IMR-90 (cell line): ENCODE results near the gene CTSC. TPM values are rescaled to one million over a fixed set of nuclear protein-coding genes. Genes with fewer than 3 reads are reported as not detected.
A peak's percentile ranks its signal among the peaks of the same experiment; 100 is the strongest.

Experiments used
- ATAC-seq: fragments of 200-7000 bp; cut with Tn5 transposase; 2 replicates; pipeline ENCODE4 v1.9.1; 2020; ENCODE audit warnings: low read depth, mild to moderate bottlenecking, moderate library complexity
- BruUV-seq: library from RNA; stranded (reverse); fragments of 400-500 nt; replicated peaks from 2 replicates; lab custom pipeline; 2021; lab: Mats Ljungman, UMichigan
- CTCF ChIA-PET: fragments of 300-600 bp; formaldehyde crosslinking; extraction: SDS; loops from one replicate; lab custom pipeline; 2021; ENCODE audit warnings: antibody characterized with exemption; lab: Yijun Ruan, JAX
- POLR2A ChIA-PET: fragments of 300-600 bp; sonication (Branson Sonifier 250); formaldehyde crosslinking; loops from one replicate; lab custom pipeline; 2022; ENCODE audit warnings: antibody characterized with exemption; ENCODE audit not compliant: unreplicated experiment; lab: Charles Lee
- DNase-seq: peaks from one replicate; pipeline ENCODE4 v3.0.0; 2013
- H2AFZ ChIP-seq: replicated peaks from 2 replicates; pipeline ENCODE3; 2013; ENCODE audit warnings: low read length, mild to moderate bottlenecking; ENCODE audit not compliant: poor library complexity
- H2AK5ac ChIP-seq: 2 replicates; pipeline ENCODE4 v1.6.1; 2013; ENCODE audit warnings: low read depth, low read length, inconsistent platforms
- H2AK9ac ChIP-seq: replicated peaks from 2 replicates; pipeline ENCODE3; 2013; ENCODE audit warnings: mild to moderate bottlenecking, low read depth, low read length, moderate library complexity; ENCODE audit not compliant: poor library complexity
- H2BK120ac ChIP-seq: 2 replicates; pipeline ENCODE4 v1.6.1; 2013; ENCODE audit warnings: low read depth, low read length, inconsistent platforms
- H2BK15ac ChIP-seq: 3 replicates; pipeline ENCODE4 v1.6.1; 2013; ENCODE audit warnings: low read depth, low read length, inconsistent platforms
- H2BK20ac ChIP-seq: 2 replicates; pipeline ENCODE4 v1.6.1; 2013; ENCODE audit warnings: low read depth, mild to moderate bottlenecking, inconsistent platforms, low read length, moderate library complexity
- H2BK5ac ChIP-seq: 2 replicates; pipeline ENCODE4 v1.6.1; 2013; ENCODE audit warnings: mild to moderate bottlenecking, low read depth, low read length, inconsistent platforms; ENCODE audit not compliant: poor library complexity, severe bottlenecking
- H3K14ac ChIP-seq: replicated peaks from 2 replicates; pipeline ENCODE4 v1.6.1; 2013; ENCODE audit warnings: low read depth, low read length, inconsistent platforms
- H3K18ac ChIP-seq: 2 replicates; pipeline ENCODE4 v1.6.1; 2013; ENCODE audit warnings: low read depth, low read length, control low read depth
- H3K23ac ChIP-seq: 2 replicates; pipeline ENCODE4 v1.6.1; 2013; ENCODE audit warnings: low read depth, low read length, inconsistent platforms
- H3K27ac ChIP-seq: 2 replicates; pipeline ENCODE4 v1.5.1; 2013; ENCODE audit warnings: mild to moderate bottlenecking, control low read depth, low read length; ENCODE audit not compliant: insufficient read depth
- H3K27me3 ChIP-seq: 2 replicates; pipeline ENCODE4 v1.6.1; 2013; ENCODE audit warnings: low read length; ENCODE audit not compliant: control insufficient read depth, insufficient read depth
- H3K36me3 ChIP-seq: 2 replicates; pipeline ENCODE4 v1.6.1; 2013; ENCODE audit warnings: low read length, mixed read lengths; ENCODE audit not compliant: control insufficient read depth, insufficient read depth
- H3K4ac ChIP-seq: 2 replicates; pipeline ENCODE4 v1.6.1; 2013; ENCODE audit warnings: low read depth, low read length, inconsistent platforms
- H3K4me1 ChIP-seq: 2 replicates; pipeline ENCODE4 v1.6.1; 2013; ENCODE audit warnings: low read length, mixed read lengths; ENCODE audit not compliant: control insufficient read depth, insufficient read depth
- H3K4me2 ChIP-seq: 2 replicates; pipeline ENCODE4 v1.6.1; 2013; ENCODE audit warnings: low read depth, mild to moderate bottlenecking, control low read depth, low read length, moderate library complexity
- H3K4me3 ChIP-seq: 2 replicates; pipeline ENCODE4 v1.5.1; 2013; ENCODE audit warnings: low read depth, mild to moderate bottlenecking, control low read depth, low read length, moderate library complexity; ENCODE audit not compliant: insufficient read depth
- H3K56ac ChIP-seq: 2 replicates; pipeline ENCODE4 v1.6.1; 2013; ENCODE audit warnings: low read length, inconsistent platforms; ENCODE audit not compliant: insufficient read depth; ENCODE audit errors: extremely low read depth
- H3K79me1 ChIP-seq, 2 experiments: 2 replicates each; pipeline ENCODE4 v1.6.1; 2013; ENCODE audit warnings: low read length in 2 of 2, inconsistent platforms in 1 of 2, low read depth in 1 of 2
- H3K9ac ChIP-seq: 2 replicates; pipeline ENCODE4 v1.6.1; 2013; ENCODE audit warnings: low read depth, low read length, control low read depth
- H3K9me1 ChIP-seq: 2 replicates; pipeline ENCODE4 v1.6.1; 2013; ENCODE audit warnings: low read length, inconsistent platforms; ENCODE audit not compliant: insufficient read depth
- H3K9me3 ChIP-seq: 2 replicates; pipeline ENCODE4 v1.6.1; 2013; ENCODE audit warnings: low read length; ENCODE audit not compliant: control insufficient read depth, insufficient read depth
- H4K20me1 ChIP-seq: 2 replicates; pipeline ENCODE4 v1.6.1; 2013; ENCODE audit warnings: low read length, inconsistent platforms; ENCODE audit not compliant: insufficient read depth
- H4K5ac ChIP-seq: 2 replicates; pipeline ENCODE4 v1.6.1; 2013; ENCODE audit warnings: mild to moderate bottlenecking, low read depth, low read length, control low read depth
- H4K8ac ChIP-seq, 2 experiments: 2 replicates each; pipeline ENCODE4 v1.6.1; 2013; ENCODE audit warnings: low read depth in 2 of 2, low read length in 2 of 2, control low read depth in 1 of 2, inconsistent platforms in 1 of 2
- H4K91ac ChIP-seq: 2 replicates; pipeline ENCODE4 v1.6.1; 2013; ENCODE audit warnings: low read depth, low read length, inconsistent platforms; ENCODE audit not compliant: insufficient read depth
- CEBPB ChIP-seq: IDR thresholded peaks from 2 replicates; pipeline ENCODE4 v1.6.1; 2012; ENCODE audit warnings: low read depth, low read length, improper control_type of control experiment
- CHD1 ChIP-seq: IDR thresholded peaks from 2 replicates; pipeline ENCODE4 v1.6.1; 2012; ENCODE audit warnings: low read depth, low read length, improper control_type of control experiment
- FOS ChIP-seq: fragments of 150-350 bp; IDR thresholded peaks from 2 replicates; pipeline ENCODE4 v1.6.1; 2016; ENCODE audit warnings: low read depth, low read length
- MAZ ChIP-seq: IDR thresholded peaks from 2 replicates; pipeline ENCODE4 v1.6.1; 2012; ENCODE audit warnings: low read depth, mild to moderate bottlenecking, low read length, improper control_type of control experiment, moderate library complexity, borderline replicate concordance
- MXI1 ChIP-seq: IDR thresholded peaks from 2 replicates; pipeline ENCODE4 v1.6.1; 2012; ENCODE audit warnings: low read depth, mild to moderate bottlenecking, low read length, moderate library complexity, borderline replicate concordance
- NFE2L2 ChIP-seq: fragments of 150-350 bp; IDR thresholded peaks from 2 replicates; pipeline ENCODE4 v1.6.1; 2016; ENCODE audit warnings: low read depth, mild to moderate bottlenecking, low read length
- POLR2A ChIP-seq: IDR thresholded peaks from 2 replicates; pipeline ENCODE4 v1.6.1; 2012; ENCODE audit warnings: mild to moderate bottlenecking, low read depth, low read length
- SMC3 ChIP-seq: fragments of 150-350 bp; IDR thresholded peaks from 2 replicates; pipeline ENCODE4 v1.6.1; 2016; ENCODE audit warnings: low read depth, mild to moderate bottlenecking, antibody characterized with exemption, low read length, moderate library complexity
- WGBS, 2 experiments: methylation state at CpG; one replicate each; pipeline versions ENCODE4 v1.1.5 to v1.1.7; 2013; ENCODE audit warnings: missing lambda C conversion rate in 2 of 2; ENCODE audit not compliant: insufficient read length in 1 of 2; ENCODE audit errors: extremely low coverage in 2 of 2; 5-methylcytosine and 5-hydroxymethylcytosine counted together
- dilution Hi-C: fragments of 300-500 bp; cut with HindIII; formaldehyde crosslinking; loops from one replicate; pipeline ENCODE4 v1.14.3; 2018; ENCODE audit warnings: low sequenced_read_pairs; ENCODE audit not compliant: unreplicated experiment
- in situ Hi-C: fragments of 300-500 bp; cut with MboI; formaldehyde crosslinking; loops from 3 replicates; pipeline ENCODE4 v1.14.3; 2019; ENCODE audit warnings: low sequenced_read_pairs, inconsistent platforms, mixed read lengths
- intact Hi-C: fragments of 100-400 bp; cut with micrococcal nuclease; formaldehyde crosslinking; loops from 2 replicates; pipeline ENCODE4 v1.10.0; 2022
- polyA plus RNA-seq, 3 experiments: library from polyadenylated mRNA; depleted of rRNA; stranded (reverse); fragments of >200 nt; gene quantifications; 2 replicates each; pipeline ENCODE4 v1.2.3, GENCODE V29; 2012; ENCODE audit warnings: low replicate concordance in 1 of 3
- total RNA-seq: library from RNA; depleted of rRNA; stranded (reverse); fragments of >200 nt; gene quantifications from 2 replicates; pipeline ENCODE4 v1.2.3, GENCODE V29; 2012
- TF ChIP-seq, protein P1 (sequence below): fragments of 150-350 bp; IDR thresholded peaks from 2 replicates; pipeline ENCODE4 v1.6.1; 2017; ENCODE audit warnings: mild to moderate bottlenecking, antibody characterized with exemption, low read length, low read depth
- TF ChIP-seq, protein P2 (sequence below): fragments of 150-350 bp; IDR thresholded peaks from 2 replicates; pipeline ENCODE4 v1.6.1; 2016; ENCODE audit warnings: low read depth, mild to moderate bottlenecking, low read length, moderate library complexity, borderline replicate concordance

CTSC gene
- total and polyA plus RNA-seq, 2 of the 4 experiments (the other 2 are of a cell fraction): 208 to 299 TPM

DNA sequence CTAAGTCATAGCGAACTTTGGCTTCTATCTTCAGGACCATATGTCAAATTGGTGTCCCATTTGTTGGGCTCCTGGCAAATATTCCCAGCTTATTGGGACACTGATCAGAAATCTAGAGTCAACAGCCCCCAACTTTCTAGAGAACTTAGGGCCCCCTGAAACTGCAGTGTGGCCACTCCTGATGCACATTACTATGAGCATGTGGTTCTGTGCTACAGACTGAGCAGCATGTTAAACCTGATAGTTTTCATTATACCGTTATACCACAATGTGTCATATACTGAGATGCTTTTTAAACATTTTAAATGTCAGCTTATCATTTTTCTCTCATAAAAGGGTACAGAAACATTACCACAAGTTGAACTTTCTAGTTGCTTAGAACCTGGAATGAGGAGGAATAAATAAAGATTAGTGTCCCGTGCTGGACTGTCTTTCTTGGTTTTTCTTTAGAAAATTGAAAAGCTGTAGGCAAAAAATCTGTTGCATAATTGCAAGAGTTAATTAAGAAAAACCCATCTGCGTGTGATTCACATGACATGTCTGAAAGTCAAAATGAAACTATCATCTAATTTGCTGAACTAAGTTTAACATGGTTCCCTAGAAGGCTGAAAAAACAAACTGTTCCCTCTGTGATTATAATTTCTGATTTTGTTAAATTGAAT, 16.4 kb upstream of the CTSC start:
- in situ Hi-C loops (no loop called here), dilution Hi-C loops (no loop called here), intact Hi-C loops (no loop called here)
- no CpG with 5 or more reads among the region's 4 CpGs for WGBS, 2 experiments
- Histone ChIP-seq H4K20me1 (no peaks in the 10 kb centered on the region), H3K4me3 (no peak overlapping the region), H3K9me1 (no peaks in the 10 kb centered on the region), H3K4me2 (peak overlapping the region; percentile 56), H3K18ac (peak overlapping the region; percentile 49; the same call in 1 of the 2 replicates), H2AK5ac (no peak overlapping the region), H4K5ac (no peak overlapping the region), H3K9ac (no peak overlapping the region), H3K27ac (peak overlapping the region; percentile 49; the same call in 1 of the 2 replicates), H3K9me3 (no peaks in the 10 kb centered on the region), H2BK120ac (no peak overlapping the region), H3K14ac (no peak overlapping the region), H2AK9ac (no peak overlapping the region), H3K4ac (no peak overlapping the region), H2BK20ac (no peak overlapping the region), H2BK15ac (0 out of 3 replicates have a peak overlapping the region, but pooled peaks have one; percentile 26), H3K4me1 (peaks cover 4% of the 10 kb centered on the region), H2AFZ (no peak overlapping the region), H4K91ac (no peak overlapping the region), H4K8ac (no peak overlapping the region), H2BK5ac (no peak overlapping the region), H3K56ac (no peak overlapping the region), H3K27me3 (no peaks in the 10 kb centered on the region), H3K79me1 (peaks cover 0 to 3% of the 10 kb centered on the region in 2 experiments; a peak in 1 of 4 replicates), H3K36me3 (no peaks in the 10 kb centered on the region), H3K23ac (no peak overlapping the region)
- ChIA-PET CTCF (no interaction called here), POLR2A (no interaction called here)
- no TSS peak for BruUV-seq
- DNase-seq: no peak
- TF ChIP-seq MAZ (no peak), CHD1 (no peak), CEBPB (no peak), NFE2L2 (no peak), SMC3 (no peak), MXI1 (no peak), POLR2A (no peak), FOS (no peak)
- TF ChIP-seq, protein P1, sequence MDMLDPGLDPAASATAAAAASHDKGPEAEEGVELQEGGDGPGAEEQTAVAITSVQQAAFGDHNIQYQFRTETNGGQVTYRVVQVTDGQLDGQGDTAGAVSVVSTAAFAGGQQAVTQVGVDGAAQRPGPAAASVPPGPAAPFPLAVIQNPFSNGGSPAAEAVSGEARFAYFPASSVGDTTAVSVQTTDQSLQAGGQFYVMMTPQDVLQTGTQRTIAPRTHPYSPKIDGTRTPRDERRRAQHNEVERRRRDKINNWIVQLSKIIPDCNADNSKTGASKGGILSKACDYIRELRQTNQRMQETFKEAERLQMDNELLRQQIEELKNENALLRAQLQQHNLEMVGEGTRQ: no peak
- TF ChIP-seq, protein P2, sequence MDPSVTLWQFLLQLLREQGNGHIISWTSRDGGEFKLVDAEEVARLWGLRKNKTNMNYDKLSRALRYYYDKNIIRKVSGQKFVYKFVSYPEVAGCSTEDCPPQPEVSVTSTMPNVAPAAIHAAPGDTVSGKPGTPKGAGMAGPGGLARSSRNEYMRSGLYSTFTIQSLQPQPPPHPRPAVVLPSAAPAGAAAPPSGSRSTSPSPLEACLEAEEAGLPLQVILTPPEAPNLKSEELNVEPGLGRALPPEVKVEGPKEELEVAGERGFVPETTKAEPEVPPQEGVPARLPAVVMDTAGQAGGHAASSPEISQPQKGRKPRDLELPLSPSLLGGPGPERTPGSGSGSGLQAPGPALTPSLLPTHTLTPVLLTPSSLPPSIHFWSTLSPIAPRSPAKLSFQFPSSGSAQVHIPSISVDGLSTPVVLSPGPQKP: no peak
- ATAC-seq: peak; percentile 34; the same call in 1 of the 2 replicates
